Stimulated activated effector memory CD8-positive, alpha-beta T cell treated with anti-CD3 and anti-CD28 coated beads, Interleukin-12 subunit alpha, Interleukin-12 subunit beta, amount 100 ng/mL, for 72 hours (primary cell): Measurements from ENCODE around the gene TTN.

Experiments used
- ATAC-seq: fragments of 150-1000 bp; cut with Tn5 transposase; 2 replicates; pipeline ENCODE4 v1.10.0; 2021
- DNase-seq, 2 donors: peaks; one replicate each; pipeline ENCODE4 v3.0.0; 2021 to 2022; ENCODE audit warnings: low spot score in 2 of 2
- H3K27ac Mint-ChIP-seq: one replicate; pipeline ENCODE4 v1.8.0; 2022; ENCODE audit warnings: mild to moderate bottlenecking, mixed read lengths
- H3K36me3 Mint-ChIP-seq: one replicate; pipeline ENCODE4 v1.8.0; 2022; ENCODE audit warnings: mild to moderate bottlenecking, mixed read lengths
- H3K4me1 Mint-ChIP-seq: one replicate; pipeline ENCODE4 v1.8.0; 2022; ENCODE audit warnings: mixed read lengths
- H3K4me3 Mint-ChIP-seq: one replicate; pipeline ENCODE4 v1.8.0; 2022; ENCODE audit warnings: mild to moderate bottlenecking, mixed read lengths
- H3K9me3 Mint-ChIP-seq: one replicate; pipeline ENCODE4 v1.8.0; 2022; ENCODE audit warnings: mixed read lengths

The TTN gene

DNA sequence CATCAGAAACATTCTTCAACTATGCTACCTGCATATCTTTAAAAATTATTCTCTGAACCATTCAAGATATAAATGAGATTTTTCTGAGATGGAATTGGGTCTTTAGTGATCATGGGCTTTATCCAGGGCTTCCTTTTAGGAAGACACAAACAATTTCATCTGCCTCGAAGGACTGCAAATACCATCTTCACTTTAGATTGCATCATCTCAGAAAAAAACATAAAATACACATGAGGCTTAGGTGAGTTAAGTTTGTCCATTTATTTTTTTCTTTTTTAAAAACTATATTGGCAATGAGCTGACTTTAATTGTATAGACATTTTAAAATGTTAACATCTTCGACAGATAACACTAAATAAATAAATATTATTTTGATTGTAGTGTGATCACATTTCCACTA lies 20.1 kb downstream of the TTN start:
- Mint-ChIP-seq H3K4me1 (no peaks in the 10 kb centered on the region), H3K9me3 (no peaks in the 10 kb centered on the region), H3K36me3 (no peaks in the 10 kb centered on the region), H3K4me3 (no peak overlapping the region), H3K27ac (no peak overlapping the region)
- ATAC-seq: no peak
- DNase-seq: no peak

DNA sequence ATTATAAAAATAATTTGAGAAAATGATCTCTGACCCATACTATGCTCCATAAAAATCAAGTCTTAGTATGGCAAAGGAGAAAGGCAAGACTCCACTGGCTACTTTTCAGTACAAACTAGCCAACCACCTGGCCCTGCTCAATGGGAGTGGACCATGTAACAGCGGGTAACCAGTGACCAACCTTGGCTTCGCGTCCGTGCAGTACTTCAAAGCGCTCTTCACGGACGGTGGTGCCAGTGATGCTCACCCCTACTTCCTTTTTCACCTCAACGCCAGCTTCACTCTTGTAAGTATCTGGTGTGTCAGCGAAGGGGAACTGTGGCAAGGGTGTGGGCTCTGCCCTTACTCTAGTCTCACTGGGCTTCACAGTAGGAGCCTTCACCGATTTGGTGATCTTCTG lies 23.3 kb downstream of the TTN start:
- H3K4me3 Mint-ChIP-seq: no peak overlapping the region
- no peaks in the 10 kb centered on the region for H3K36me3 Mint-ChIP-seq
- H3K27ac Mint-ChIP-seq: no peak overlapping the region
- H3K4me1 Mint-ChIP-seq: no peaks in the 10 kb centered on the region
- no peak for DNase-seq
- ATAC-seq: no peak
- H3K9me3 Mint-ChIP-seq: no peaks in the 10 kb centered on the region

DNA sequence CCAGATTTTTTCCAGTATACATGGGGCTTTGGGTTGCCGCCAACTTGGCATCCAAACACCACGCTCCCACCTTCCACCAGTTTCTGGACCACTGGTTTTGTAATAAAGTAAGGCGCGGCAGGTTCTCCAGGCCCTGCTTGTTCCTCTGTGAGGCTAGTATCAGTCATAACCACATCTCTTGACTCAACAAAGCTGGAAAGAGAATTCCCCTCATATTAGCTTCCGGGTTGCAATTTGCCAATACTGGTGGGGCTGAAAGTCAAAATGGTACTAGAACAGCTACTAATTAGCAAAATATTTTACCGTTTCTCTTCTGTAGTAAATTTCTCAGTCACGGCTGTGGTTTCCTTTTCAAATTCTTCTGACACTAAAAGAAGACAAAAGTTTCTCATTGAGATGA lies 25.0 kb downstream of the TTN start:
- Mint-ChIP-seq H3K9me3 (no peaks in the 10 kb centered on the region), H3K4me3 (no peak overlapping the region), H3K4me1 (no peaks in the 10 kb centered on the region), H3K36me3 (no peaks in the 10 kb centered on the region), H3K27ac (no peak overlapping the region)
- ATAC-seq (no peak), DNase-seq (no peak)

DNA sequence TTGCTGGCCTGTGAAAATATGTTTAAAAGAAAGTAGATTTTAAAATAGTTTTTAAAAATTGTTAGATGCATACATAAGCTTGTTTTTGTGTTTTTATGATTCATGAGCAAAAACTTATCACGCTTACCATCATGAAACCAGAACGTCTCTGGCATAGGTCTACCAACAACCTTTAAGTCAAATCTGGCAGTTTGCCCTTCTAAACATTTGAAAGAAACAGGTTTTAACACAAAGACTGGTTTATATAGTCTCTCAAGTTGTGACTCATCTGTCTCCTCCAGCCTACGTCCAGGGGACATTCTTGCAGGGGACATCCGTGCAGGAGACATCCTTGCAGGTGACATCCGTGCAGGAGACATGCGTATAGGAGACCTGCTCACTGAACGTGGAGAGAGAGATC lies 29.6 kb downstream of the TTN start:
- DNase-seq (no peak), ATAC-seq (no peak)
- H3K27ac Mint-ChIP-seq: no peak overlapping the region
- no peaks in the 10 kb centered on the region for H3K4me1 Mint-ChIP-seq
- H3K4me3 Mint-ChIP-seq: no peak overlapping the region
- H3K9me3 Mint-ChIP-seq: peaks cover 6% of the 10 kb centered on the region
- no peaks in the 10 kb centered on the region for H3K36me3 Mint-ChIP-seq

DNA sequence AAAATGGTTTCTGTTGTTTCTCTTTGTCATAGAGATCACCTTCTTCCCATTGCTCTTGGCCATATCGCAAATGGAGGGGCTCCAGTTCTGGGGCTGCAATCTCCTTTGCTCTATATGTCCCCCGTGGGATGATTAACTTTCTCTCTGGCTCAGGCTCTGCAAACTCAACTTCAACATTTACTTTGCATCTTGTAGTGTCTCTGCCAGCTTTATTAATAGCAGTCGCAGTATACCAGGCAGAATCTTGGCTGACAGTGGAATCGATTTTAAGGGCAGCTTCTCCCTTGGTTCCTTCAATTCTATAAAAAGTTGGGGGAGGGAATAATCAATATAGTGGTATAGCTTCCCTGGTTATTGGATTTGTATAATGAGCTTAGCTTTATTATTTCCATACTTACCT lies 30.5 kb downstream of the TTN start:
- Mint-ChIP-seq H3K27ac (no peak overlapping the region), H3K4me3 (no peak overlapping the region), H3K9me3 (peaks cover 6% of the 10 kb centered on the region), H3K36me3 (no peaks in the 10 kb centered on the region), H3K4me1 (no peaks in the 10 kb centered on the region)
- no peak for DNase-seq
- no peak for ATAC-seq

DNA sequence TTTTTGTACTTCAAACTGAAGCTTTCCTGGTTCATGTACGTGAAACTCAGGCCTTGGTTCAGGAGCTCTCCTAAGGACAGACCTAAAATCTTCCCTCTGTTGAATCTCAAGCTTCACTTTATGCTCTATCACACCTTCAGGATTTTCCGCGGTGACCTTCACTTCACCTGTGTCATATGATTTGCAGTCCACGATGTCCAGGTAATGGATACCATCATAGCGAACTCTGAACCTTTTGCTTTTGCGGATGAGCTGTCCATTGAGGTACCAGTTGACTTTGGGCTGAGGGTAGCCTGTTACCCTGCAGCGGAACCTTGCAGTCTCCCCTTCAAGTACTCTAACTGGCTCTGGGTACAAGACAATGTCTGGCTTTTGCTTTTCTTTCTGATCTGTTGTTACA lies 31.2 kb downstream of the TTN start:
- DNase-seq: no peak
- Mint-ChIP-seq H3K27ac (no peak overlapping the region), H3K36me3 (no peaks in the 10 kb centered on the region), H3K9me3 (peaks cover 6% of the 10 kb centered on the region), H3K4me3 (no peak overlapping the region), H3K4me1 (no peaks in the 10 kb centered on the region)
- no peak for ATAC-seq

DNA sequence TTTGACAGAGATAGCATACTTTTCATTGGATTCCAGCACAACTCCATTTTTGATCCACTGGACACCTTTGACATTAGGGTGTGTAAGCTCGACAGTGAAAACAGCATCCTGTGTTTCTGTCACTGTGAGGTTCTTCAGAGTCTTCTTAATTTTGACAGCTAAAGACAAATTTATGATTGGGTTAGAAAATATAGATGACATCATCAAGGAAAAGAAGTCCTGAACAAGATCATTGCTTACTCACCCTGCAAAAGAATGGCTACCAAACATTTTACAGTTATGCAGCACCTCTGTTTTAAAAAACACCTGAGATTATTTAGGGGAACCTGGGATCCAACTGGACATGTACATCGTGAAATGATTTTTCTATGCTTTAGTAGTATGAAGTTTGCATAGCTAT lies 36.7 kb downstream of the TTN start:
- Mint-ChIP-seq H3K4me3 (no peak overlapping the region), H3K36me3 (no peaks in the 10 kb centered on the region), H3K9me3 (no peaks in the 10 kb centered on the region), H3K4me1 (no peaks in the 10 kb centered on the region), H3K27ac (no peak overlapping the region)
- no peak for DNase-seq
- ATAC-seq: no peak

DNA sequence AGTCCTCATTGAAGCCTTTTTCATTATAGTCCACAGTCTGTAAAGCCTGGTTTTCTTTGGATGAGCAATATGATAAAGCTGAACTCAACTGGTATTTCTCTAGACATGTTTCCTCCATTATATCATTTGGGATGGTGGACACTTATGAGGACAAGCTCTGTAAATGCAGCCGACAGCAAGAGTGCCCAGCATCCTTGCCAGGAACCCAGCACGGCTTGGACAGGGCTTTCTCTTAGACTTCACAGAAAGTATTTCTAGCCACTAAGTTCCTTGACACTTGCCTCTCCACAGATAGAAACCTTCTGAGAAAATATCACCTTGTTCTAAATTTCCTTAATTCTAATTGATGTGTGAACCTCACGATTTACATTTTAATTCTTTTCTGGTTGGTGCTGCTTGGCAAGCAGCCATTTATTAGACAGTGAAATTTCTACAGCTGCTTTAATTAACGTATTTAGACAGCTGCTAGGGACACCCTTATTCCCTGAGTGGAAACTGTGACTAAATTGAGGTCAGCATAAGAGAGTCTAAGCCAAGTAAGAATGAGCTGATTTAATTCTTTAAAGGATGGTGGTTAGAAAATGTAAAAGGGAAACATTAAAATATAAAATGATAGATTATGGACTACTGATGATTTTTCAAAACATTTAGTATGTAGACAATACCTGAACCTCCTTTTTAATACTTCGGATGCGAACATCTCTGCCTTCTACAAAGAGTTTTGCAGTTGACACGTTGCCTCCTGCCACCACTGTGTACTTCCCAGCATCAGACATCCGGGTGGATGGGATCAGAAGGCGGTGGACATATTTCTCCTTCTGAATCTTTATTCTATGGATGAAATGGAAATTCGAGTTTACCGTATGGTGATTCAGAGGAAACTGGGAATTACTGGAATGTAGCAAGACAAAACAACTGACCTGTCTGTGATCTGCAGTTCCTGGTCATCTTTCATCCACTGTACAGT lies 39.8 kb downstream of the TTN start:
- no peak overlapping the region for H3K27ac Mint-ChIP-seq
- no peak for ATAC-seq
- no peak overlapping the region for H3K4me3 Mint-ChIP-seq
- H3K4me1 Mint-ChIP-seq: no peaks in the 10 kb centered on the region
- no peak for DNase-seq
- H3K9me3 Mint-ChIP-seq: no peaks in the 10 kb centered on the region
- H3K36me3 Mint-ChIP-seq: no peaks in the 10 kb centered on the region

DNA sequence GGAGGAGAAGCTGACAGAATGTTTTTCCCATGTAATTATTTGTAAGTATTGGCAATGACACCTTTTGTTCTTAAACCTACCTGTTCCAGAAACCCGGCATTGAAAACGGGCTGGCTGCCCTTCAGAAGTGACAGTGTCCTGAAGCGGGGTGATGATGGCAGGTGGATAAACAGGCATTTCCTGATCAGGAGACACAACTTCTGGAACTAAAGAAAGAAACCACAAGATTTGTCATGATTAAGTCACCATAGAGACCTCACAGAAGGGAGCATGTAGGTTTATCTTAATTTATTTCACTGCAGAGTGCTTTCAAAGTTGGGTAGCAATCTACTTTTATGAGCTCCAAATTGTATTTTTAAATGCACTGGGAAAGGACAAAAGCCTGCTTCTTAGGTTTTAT lies 43.1 kb downstream of the TTN start:
- H3K27ac Mint-ChIP-seq: no peak overlapping the region
- no peaks in the 10 kb centered on the region for H3K4me1 Mint-ChIP-seq
- no peak overlapping the region for H3K4me3 Mint-ChIP-seq
- H3K9me3 Mint-ChIP-seq: no peaks in the 10 kb centered on the region
- no peaks in the 10 kb centered on the region for H3K36me3 Mint-ChIP-seq
- ATAC-seq (no peak), DNase-seq (no peak)

DNA sequence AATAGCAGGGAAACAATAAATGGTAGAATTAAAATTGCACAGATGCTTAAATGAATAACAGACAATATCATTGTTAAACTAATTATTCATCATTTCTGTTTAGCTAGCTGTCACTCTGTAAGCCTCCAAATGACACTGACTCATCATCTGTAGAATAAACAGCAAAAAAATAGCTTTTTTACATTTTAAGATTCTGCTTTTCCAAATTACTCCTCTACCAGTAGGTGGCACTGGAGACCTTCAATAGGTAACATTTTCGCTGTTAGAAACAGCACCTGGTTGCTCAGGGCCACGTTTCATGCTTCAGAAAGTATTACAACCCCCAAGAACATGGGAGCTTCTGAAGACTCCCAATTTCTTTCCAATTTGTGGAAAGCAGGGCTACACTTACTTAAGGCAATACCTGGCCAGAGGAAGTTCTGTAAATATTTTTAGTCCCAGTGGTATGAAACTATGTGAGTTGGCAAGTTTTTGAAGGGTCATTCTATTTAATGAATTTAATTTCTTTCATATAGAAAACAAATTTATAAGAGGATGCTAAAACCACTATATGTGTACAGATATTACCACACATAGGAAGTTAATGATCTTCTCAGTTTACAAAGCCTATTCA lies 45.4 kb downstream of the TTN start:
- no peak overlapping the region for H3K4me3 Mint-ChIP-seq
- no peak for DNase-seq
- H3K36me3 Mint-ChIP-seq: no peaks in the 10 kb centered on the region
- H3K9me3 Mint-ChIP-seq: no peaks in the 10 kb centered on the region
- H3K27ac Mint-ChIP-seq: no peak overlapping the region
- ATAC-seq: peak; percentile 50
- no peaks in the 10 kb centered on the region for H3K4me1 Mint-ChIP-seq

DNA sequence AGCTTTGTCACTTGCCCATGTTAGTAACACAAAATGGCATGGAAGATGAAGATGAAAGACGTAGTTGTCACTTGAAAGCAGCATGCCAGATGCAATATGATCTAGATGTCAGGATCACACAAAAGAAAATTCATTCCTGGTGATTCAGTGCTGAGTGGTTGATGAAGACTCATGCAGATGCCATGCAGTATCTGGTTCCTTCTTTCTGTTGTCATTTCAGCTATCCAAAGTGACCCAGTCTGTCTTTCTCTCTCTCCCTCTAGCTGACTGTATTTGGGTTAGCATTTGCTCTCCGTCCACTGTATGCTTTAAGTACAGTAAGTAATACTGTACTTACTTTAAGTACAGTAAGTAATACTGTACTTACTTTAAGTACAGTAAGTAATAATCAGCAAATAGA lies 50.4 kb downstream of the TTN start:
- DNase-seq: no peak
- Mint-ChIP-seq H3K4me1 (no peaks in the 10 kb centered on the region), H3K9me3 (no peaks in the 10 kb centered on the region)

DNA sequence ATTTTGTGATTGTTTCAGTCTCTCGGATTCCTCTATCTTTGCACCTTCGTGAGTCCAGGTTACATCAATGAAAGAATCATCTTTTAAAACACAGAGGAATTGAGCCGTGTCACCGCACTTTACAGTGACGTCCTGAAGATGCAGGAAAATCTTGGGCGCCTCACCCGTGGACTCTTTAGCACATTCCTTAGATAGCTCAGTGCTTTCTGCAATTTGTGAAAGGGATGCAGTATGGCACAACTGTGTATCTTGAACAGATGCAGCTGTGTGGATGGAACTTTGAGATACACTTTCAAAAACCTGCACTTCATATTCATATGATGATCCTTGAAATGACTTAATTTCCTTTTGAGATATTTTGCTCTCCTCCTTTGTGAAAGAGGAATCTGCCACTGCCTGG lies 50.9 kb downstream of the TTN start:
- ATAC-seq (no peak), DNase-seq (no peak)
- H3K9me3 Mint-ChIP-seq: no peaks in the 10 kb centered on the region
- no peak overlapping the region for H3K4me3 Mint-ChIP-seq
- H3K4me1 Mint-ChIP-seq: no peaks in the 10 kb centered on the region
- H3K27ac Mint-ChIP-seq: no peak overlapping the region
- H3K36me3 Mint-ChIP-seq: no peaks in the 10 kb centered on the region

More for the DNA sequence above, 50.4 kb downstream of the TTN start:
- peak; percentile 8 for ATAC-seq
- no peaks in the 10 kb centered on the region for H3K36me3 Mint-ChIP-seq
- H3K27ac Mint-ChIP-seq: no peak overlapping the region
- no peak overlapping the region for H3K4me3 Mint-ChIP-seq

DNA sequence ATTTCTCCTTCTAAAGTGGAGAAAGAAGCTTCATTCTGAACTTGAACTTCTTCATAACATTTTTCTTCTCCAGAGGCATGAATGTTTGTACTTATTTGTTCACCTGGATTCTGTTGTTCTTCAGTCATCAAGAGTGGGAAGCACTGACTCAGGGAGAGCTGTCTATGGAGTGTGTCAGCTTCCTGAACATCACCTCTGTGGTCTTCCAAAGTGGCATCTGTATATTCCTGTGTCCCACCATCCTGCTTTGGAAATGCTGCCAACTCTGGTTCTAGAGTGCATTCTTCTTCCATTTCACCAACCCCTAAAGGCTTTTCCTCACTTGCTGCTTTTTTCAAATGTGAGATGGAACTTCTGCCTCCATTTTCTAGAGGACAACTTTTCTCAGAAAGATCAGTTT lies 59.5 kb downstream of the TTN start:
- Mint-ChIP-seq H3K9me3 (no peaks in the 10 kb centered on the region), H3K4me3 (no peak overlapping the region), H3K36me3 (no peaks in the 10 kb centered on the region), H3K4me1 (no peaks in the 10 kb centered on the region), H3K27ac (no peak overlapping the region)
- no peak for ATAC-seq
- DNase-seq: no peak

DNA sequence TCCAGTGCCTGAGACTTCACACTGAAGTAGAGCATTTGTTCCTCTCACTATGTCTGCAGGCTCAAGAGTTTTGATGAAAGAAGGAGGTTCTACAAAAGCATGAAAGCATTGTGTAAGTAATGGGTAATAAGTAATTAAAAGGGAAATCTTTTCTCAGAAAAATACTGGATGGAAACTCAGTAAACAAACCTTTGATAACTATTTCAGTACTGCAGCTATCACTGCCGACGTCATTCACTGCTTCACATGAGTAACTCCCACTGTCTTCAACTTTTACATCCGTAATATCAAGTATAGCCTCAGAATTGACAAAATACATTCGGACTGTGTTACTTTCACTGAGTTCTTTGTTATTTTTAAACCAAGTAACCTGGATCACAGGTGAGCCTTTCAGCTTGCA lies 72.7 kb downstream of the TTN start:
- no peak overlapping the region for H3K27ac Mint-ChIP-seq

DNA sequence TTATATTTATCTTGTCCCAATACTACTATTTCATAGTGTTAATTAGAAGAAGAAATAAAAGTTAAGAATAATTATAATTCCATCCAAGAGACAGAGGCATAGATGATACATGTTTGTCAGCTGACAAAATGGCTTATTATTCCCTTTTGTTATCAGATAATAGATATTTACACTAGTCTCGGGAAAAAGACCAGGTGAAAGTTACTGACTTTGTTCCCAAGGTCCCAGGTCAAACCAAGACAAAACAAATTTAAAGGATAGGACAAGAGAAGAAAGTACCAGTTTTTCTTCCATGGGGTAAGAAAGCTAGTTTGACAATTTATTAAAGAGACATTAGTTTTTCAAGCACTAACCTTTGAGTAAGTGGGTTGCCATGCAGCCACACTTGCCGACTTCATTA lies 73.2 kb downstream of the TTN start:
- no peaks in the 10 kb centered on the region for H3K9me3 Mint-ChIP-seq
- ATAC-seq: no peak
- no peak overlapping the region for H3K4me3 Mint-ChIP-seq
- H3K27ac Mint-ChIP-seq: no peak overlapping the region
- H3K4me1 Mint-ChIP-seq: no peaks in the 10 kb centered on the region
- no peak for DNase-seq
- H3K36me3 Mint-ChIP-seq: no peaks in the 10 kb centered on the region

More for the DNA sequence above, 72.7 kb downstream of the TTN start:
- Mint-ChIP-seq H3K4me3 (no peak overlapping the region), H3K36me3 (no peaks in the 10 kb centered on the region), H3K4me1 (no peaks in the 10 kb centered on the region), H3K9me3 (no peaks in the 10 kb centered on the region)
- ATAC-seq: no peak
- no peak for DNase-seq

DNA sequence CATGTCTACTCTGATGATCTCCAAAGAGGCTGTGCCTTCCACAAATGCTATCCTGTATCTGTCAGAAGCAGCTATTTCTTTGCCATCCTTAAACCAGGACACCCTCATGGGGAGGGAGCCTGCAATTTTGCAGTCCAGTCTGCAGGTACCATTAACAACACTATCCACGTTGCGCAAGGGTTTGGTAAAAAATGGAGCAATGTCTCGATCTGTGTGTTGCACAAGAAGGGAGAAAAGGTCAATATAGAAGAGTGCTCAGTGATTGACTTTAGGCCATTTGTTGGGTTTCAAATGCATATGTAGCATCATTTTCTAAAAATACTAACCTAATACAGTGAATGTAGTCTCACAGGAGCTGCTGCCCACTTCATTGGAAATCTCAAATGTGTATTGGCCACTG lies 74.3 kb downstream of the TTN start:
- Mint-ChIP-seq H3K4me1 (no peaks in the 10 kb centered on the region), H3K27ac (no peak overlapping the region), H3K36me3 (no peaks in the 10 kb centered on the region), H3K9me3 (no peaks in the 10 kb centered on the region), H3K4me3 (no peak overlapping the region)
- DNase-seq (no peak), ATAC-seq (no peak)
